H1 (cell line): Measurements from ENCODE around the gene KLHL40. TPM values are rescaled to one million over a fixed set of nuclear protein-coding genes. Genes with fewer than 3 reads are reported as not detected.

Experiments used
- CTCF ChIA-PET: fragments of 300-600 bp; sonication (Branson Sonifier 250); formaldehyde crosslinking; loops from one replicate; lab custom pipeline; 2021; ENCODE audit not compliant: partially characterized antibody; lab: Charles Lee
- POLR2A ChIA-PET: fragments of 300-600 bp; sonication (Branson Sonifier 250); formaldehyde crosslinking; loops from one replicate; lab custom pipeline; 2021; ENCODE audit warnings: inconsistent platforms; ENCODE audit not compliant: partially characterized antibody; lab: Charles Lee
- DNase-seq, 2 experiments: peaks; one replicate each; pipeline versions ENCODE4 v3.0.0 to v3.0.0-alpha.2; 2010 to 2022; ENCODE audit warnings: low spot score in 2 of 2, low read depth in 1 of 2, mixed read lengths in 1 of 2
- FAIRE-seq: peaks from 2 replicates; lab custom pipeline; 2011; peaks lifted over from hg19 to GRCh38; lab: Jason Lieb, UNC
- H2AFZ ChIP-seq: 2 replicates; pipeline ENCODE4 v1.8.1; 2012; ENCODE audit warnings: low read length, inconsistent platforms
- H2AK5ac ChIP-seq: 2 replicates; pipeline ENCODE4 v1.6.1; 2013; ENCODE audit warnings: low read depth, low read length
- H2BK120ac ChIP-seq: replicated peaks from 2 replicates; pipeline ENCODE3; 2013; ENCODE audit warnings: low read depth, low read length, inconsistent platforms
- H2BK12ac ChIP-seq: 2 replicates; pipeline ENCODE4 v1.6.1; 2013; ENCODE audit warnings: low read depth, low read length
- H2BK15ac ChIP-seq: 2 replicates; pipeline ENCODE4 v1.6.1; 2013; ENCODE audit warnings: low read length
- H2BK20ac ChIP-seq: 2 replicates; pipeline ENCODE4 v1.6.1; 2013; ENCODE audit warnings: low read length
- H2BK5ac ChIP-seq: 2 replicates; pipeline ENCODE4 v1.6.1; 2013; ENCODE audit warnings: low read depth, low read length
- H3K14ac ChIP-seq: 2 replicates; pipeline ENCODE4 v1.6.1; 2013; ENCODE audit warnings: inconsistent platforms; ENCODE audit not compliant: insufficient read length
- H3K18ac ChIP-seq: 2 replicates; pipeline ENCODE4 v1.6.1; 2013; ENCODE audit warnings: low read length; ENCODE audit errors: extremely low read depth
- H3K23ac ChIP-seq: 2 replicates; pipeline ENCODE4 v1.6.1; 2013; ENCODE audit warnings: inconsistent platforms; ENCODE audit not compliant: insufficient read length
- H3K23me2 ChIP-seq: 2 replicates; pipeline ENCODE4 v1.6.1; 2013; ENCODE audit warnings: low read depth, low read length
- H3K27ac ChIP-seq: 2 replicates; pipeline ENCODE4 v1.6.1; 2011; ENCODE audit warnings: low read depth, low read length, inconsistent platforms
- H3K27me3 ChIP-seq, 4 experiments: replicated peaks in 1 of 4; 1 replicate in 1 of 4; 2 replicates in 3 of 4; pipeline versions ENCODE4 v1.6.1 to v1.8.1; 2011 to 2013; ENCODE audit warnings: low read length in 3 of 4, mild to moderate bottlenecking in 3 of 4, inconsistent platforms in 2 of 4, mixed read lengths in 2 of 4, moderate library complexity in 1 of 4; ENCODE audit not compliant: control insufficient read depth in 3 of 4, insufficient read depth in 3 of 4; ENCODE audit errors: extremely low read depth in 1 of 4
- H3K36me3 ChIP-seq, 4 experiments: 2 replicates each; pipeline versions ENCODE4 v1.6.1 to v1.8.1; 2011 to 2013; ENCODE audit warnings: mild to moderate bottlenecking in 4 of 4, low read length in 3 of 4, moderate library complexity in 2 of 4, control low read depth in 1 of 4, inconsistent platforms in 1 of 4; ENCODE audit not compliant: insufficient read depth in 4 of 4, control insufficient read depth in 2 of 4
- H3K4ac ChIP-seq: replicated peaks from 2 replicates; pipeline ENCODE3; 2013; ENCODE audit warnings: low read length, low read depth, mixed read lengths, inconsistent platforms; ENCODE audit not compliant: insufficient read length
- H3K4me1 ChIP-seq, 4 experiments: replicated peaks in 1 of 4; 1 replicate in 1 of 4; 2 replicates in 3 of 4; pipeline versions ENCODE4 v1.6.1 to v1.8.1; 2011 to 2013; ENCODE audit warnings: low read length in 3 of 4, inconsistent platforms in 2 of 4, mixed read lengths in 1 of 4; ENCODE audit not compliant: insufficient read depth in 4 of 4, control insufficient read depth in 3 of 4
- H3K4me2 ChIP-seq, 2 experiments: 2 replicates each; pipeline versions ENCODE4 v1.6.1 to v1.8.1; 2011 to 2013; ENCODE audit warnings: low read depth in 2 of 2, low read length in 2 of 2, control low read depth in 1 of 2, inconsistent platforms in 1 of 2, mild to moderate bottlenecking in 1 of 2; ENCODE audit not compliant: insufficient read depth in 1 of 2
- H3K4me3 ChIP-seq, 4 experiments: fragments of 200-600, 300-600 bp in 1 of 4; sonication (generic), shearing (Covaris generic), sonication (Bioruptor Twin) in 1 of 4; 2 replicates each; pipeline versions ENCODE4 v1.5.1 to v1.8.1; 2011 to 2016; ENCODE audit warnings: low read length in 4 of 4, low read depth in 3 of 4, control low read depth in 2 of 4, inconsistent platforms in 2 of 4, mild to moderate bottlenecking in 2 of 4, mixed read lengths in 1 of 4, moderate library complexity in 1 of 4; ENCODE audit not compliant: insufficient read depth in 2 of 4; ENCODE audit errors: extremely low read depth in 1 of 4
- H3K56ac ChIP-seq: replicated peaks from 2 replicates; pipeline ENCODE3; 2013; ENCODE audit warnings: low read depth, mild to moderate bottlenecking, mixed read lengths, low read length, inconsistent platforms; ENCODE audit not compliant: insufficient read length
- H3K79me1 ChIP-seq: 2 replicates; pipeline ENCODE4 v1.6.1; 2013; ENCODE audit warnings: low read depth, low read length, control low read depth
- H3K79me2 ChIP-seq, 2 experiments: 2 replicates each; pipeline versions ENCODE4 v1.6.1 to v1.8.1; 2012 to 2013; ENCODE audit warnings: low read length in 2 of 2, mild to moderate bottlenecking in 2 of 2, inconsistent platforms in 1 of 2; ENCODE audit not compliant: insufficient read depth in 2 of 2, control insufficient read depth in 1 of 2
- H3K9ac ChIP-seq, 4 experiments: replicated peaks in 1 of 4; 1 replicate in 1 of 4; 2 replicates in 3 of 4; pipeline versions ENCODE4 v1.6.1 to v1.8.1; 2011 to 2013; ENCODE audit warnings: low read depth in 3 of 4, low read length in 3 of 4, control low read depth in 2 of 4, mild to moderate bottlenecking in 2 of 4, moderate library complexity in 2 of 4, inconsistent platforms in 1 of 4; ENCODE audit errors: extremely low read depth in 1 of 4
- H3K9me3 ChIP-seq, 2 experiments: 2 replicates each; pipeline versions ENCODE4 v1.6.1 to v1.8.1; 2012 to 2013; ENCODE audit warnings: mild to moderate bottlenecking in 2 of 2, moderate library complexity in 2 of 2, control low read depth in 1 of 2, inconsistent platforms in 1 of 2, low read depth in 1 of 2, low read length in 1 of 2, mixed read lengths in 1 of 2; ENCODE audit not compliant: insufficient read depth in 2 of 2
- H4K20me1 ChIP-seq, 2 experiments: replicated peaks in 1 of 2; 2 replicates each; pipeline versions ENCODE3 to v1.8.1; 2011 to 2013; ENCODE audit warnings: inconsistent platforms in 2 of 2, low read length in 2 of 2, mild to moderate bottlenecking in 1 of 2; ENCODE audit not compliant: insufficient read depth in 2 of 2, control insufficient read depth in 1 of 2
- H4K5ac ChIP-seq: 2 replicates; pipeline ENCODE4 v1.6.1; 2013; ENCODE audit warnings: low read length, low read depth, mixed read lengths, inconsistent platforms; ENCODE audit not compliant: insufficient read length
- H4K8ac ChIP-seq: 2 replicates; pipeline ENCODE4 v1.8.0; 2013; ENCODE audit warnings: mild to moderate bottlenecking, moderate library complexity, low read length, inconsistent platforms; ENCODE audit not compliant: insufficient read depth; ENCODE audit errors: extremely low read depth
- H4K91ac ChIP-seq: replicated peaks from 2 replicates; pipeline ENCODE3; 2013; ENCODE audit warnings: low read length, mixed read lengths, inconsistent platforms; ENCODE audit not compliant: insufficient read length
- CHD2 ChIP-seq: IDR thresholded peaks from 2 replicates; pipeline ENCODE4 v1.6.1; 2012; ENCODE audit warnings: low read length, improper control_type of control experiment
- CREB1 ChIP-seq: IDR thresholded peaks from 2 replicates; pipeline ENCODE4 v1.6.1; 2012; ENCODE audit warnings: inconsistent platforms
- FOSL1 ChIP-seq: IDR thresholded peaks from 2 replicates; pipeline ENCODE4 v1.6.1; 2011; ENCODE audit warnings: mild to moderate bottlenecking, low read depth, low read length, moderate library complexity; ENCODE audit not compliant: insufficient read depth
- MAFK ChIP-seq: IDR thresholded peaks from 2 replicates; pipeline ENCODE4 v1.6.1; 2012; ENCODE audit warnings: low read depth, mild to moderate bottlenecking, improper control_type of control experiment, low read length
- NANOG ChIP-seq: IDR thresholded peaks from 2 replicates; pipeline ENCODE4 v1.6.1; 2011; ENCODE audit warnings: low read length, low read depth, mild to moderate bottlenecking, inconsistent platforms; ENCODE audit not compliant: insufficient read depth, poor library complexity, severe bottlenecking
- PHF8 ChIP-seq: fragments of 200-600 bp; sonication (generic); conservative IDR thresholded peaks from 2 replicates; pipeline ENCODE4 v1.7.1; 2012; ENCODE audit warnings: low read depth, mild to moderate bottlenecking, inconsistent platforms, low read length, moderate library complexity
- SRF ChIP-seq: IDR thresholded peaks from 2 replicates; pipeline ENCODE4 v1.6.1; 2011; ENCODE audit warnings: mild to moderate bottlenecking, low read depth, low read length, moderate library complexity
- WGBS, 2 experiments: shearing (Covaris generic) in 1 of 2; methylation state at CpG; one replicate each; pipeline versions ENCODE4 v1.1.6 to v1.1.7; 2013 to 2015; ENCODE audit warnings: low lambda C conversion rate in 2 of 2, mixed read lengths in 2 of 2, inconsistent platforms in 1 of 2, low coverage in 1 of 2, missing lambda C conversion rate in 1 of 2; ENCODE audit not compliant: insufficient replicate concordance in 2 of 2, insufficient coverage in 1 of 2, insufficient read length in 1 of 2; ENCODE audit errors: extremely low coverage in 1 of 2, missing lambda C conversion rate in 1 of 2; 5-methylcytosine and 5-hydroxymethylcytosine counted together
- polyA plus RNA-seq, 7 experiments: library from polyadenylated mRNA; depleted of rRNA in 3 of 7; stranded (reverse) in 5 of 7; unstranded in 2 of 7; fragments of >200 nt in 5 of 7; fragments of 200-250 nt in 2 of 7; gene quantifications; 1 replicate in 5 of 7; 2 replicates in 1 of 7; 4 replicates in 1 of 7; pipeline versions ENCODE4 v1.2.1 to v1.2.3, GENCODE V29; 2011 to 2013; ENCODE audit warnings: missing spikeins in 2 of 7, mixed read lengths in 2 of 7
- total RNA-seq: library from RNA; stranded (reverse); fragmentation: NEBNext Ultra II Directional; extraction: Animal tissue kit (Norgen Biotek cat#: 25700); gene quantifications from 2 replicates; pipeline ENCODE4 v1.2.1, GENCODE V29; 2021
- TF ChIP-seq, protein P1 (sequence below): IDR thresholded peaks from 2 replicates; pipeline ENCODE4 v1.6.1; 2012; ENCODE audit warnings: inconsistent platforms

Gene KLHL40
- total and polyA plus RNA-seq, 2 of the 8 experiments (the other 6 are each of a cell fraction or from before 2014, with no cell fraction given), result 0.02 TPM; not detected in 1

- H2BK120ac ChIP-seq, result no peak overlapping the region
- H2AK5ac ChIP-seq, result peak overlapping the region; percentile 65; the same call in 1 of the 2 replicates
- H2BK5ac ChIP-seq, result peak overlapping the region; percentile 66; the same call in 1 of the 2 replicates
- no peak overlapping the region; the same call in 1 of the 2 replicates for H3K18ac ChIP-seq
- no peak overlapping the region for H3K27ac ChIP-seq
- FAIRE-seq (no peak), DNase-seq (peak in 1 of 2 experiments; percentile 51)
- CTCF ChIA-PET, result interaction anchor here (1.0 to 4.3 kb wide), 15 partner anchors 10 to 402 kb away, joined by 3 to 31 read pairs (median 4); no protein-coding TSS in a partner anchor
- H4K20me1 ChIP-seq, result peaks cover 1 to 2% of the 10 kb centered on the region in 2 experiments
- H2BK20ac ChIP-seq, result 0 out of 2 replicates have a peak overlapping the region, but pooled peaks have one; percentile 72
- 0 out of 2 replicates have a peak overlapping the region, but pooled peaks have one; percentile 56 for H2BK12ac ChIP-seq
- H3K14ac ChIP-seq, result no peak overlapping the region
- 0 out of 2 replicates have a peak, but pooled peaks cover 2% of the 10 kb centered on the region for H3K79me1 ChIP-seq
- H3K4me2 ChIP-seq, result no peak overlapping the region; a peak in 1 of 4 replicates
- no peak overlapping the region for H4K5ac ChIP-seq
- H2AFZ ChIP-seq, result no peak overlapping the region
- no peak for TF ChIP-seq PHF8
- no peak for TF ChIP-seq FOSL1
- no peak for TF ChIP-seq MAFK
- TF ChIP-seq SRF, result no peak
- no peak for TF ChIP-seq NANOG
- no peak for TF ChIP-seq CHD2
- TF ChIP-seq, protein P1, sequence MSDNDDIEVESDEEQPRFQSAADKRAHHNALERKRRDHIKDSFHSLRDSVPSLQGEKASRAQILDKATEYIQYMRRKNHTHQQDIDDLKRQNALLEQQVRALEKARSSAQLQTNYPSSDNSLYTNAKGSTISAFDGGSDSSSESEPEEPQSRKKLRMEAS, result no peak
- TF ChIP-seq CREB1, result no peak
- H4K8ac ChIP-seq, result no peak overlapping the region
- H3K79me2 ChIP-seq, result no peaks in the 10 kb centered on the region
- H3K27me3 ChIP-seq, result no peaks in the 10 kb centered on the region
- no peak overlapping the region for H3K23ac ChIP-seq
- no peak overlapping the region for H4K91ac ChIP-seq
- no peak overlapping the region for H3K56ac ChIP-seq
- POLR2A ChIA-PET, result interaction anchor here (0.7 to 3.6 kb wide), 12 partner anchors 13 to 382 kb away, joined by 3 to 14 read pairs (median 4); partner anchors contain the start of genes NKTR and SEC22C
- H3K4me1 ChIP-seq, result peaks cover 6 to 41% (median 31%) of the 10 kb centered on the region in 4 experiments
- H3K9me3 ChIP-seq, result no peaks in the 10 kb centered on the region
- peaks cover 0 to 4% (median 3%) of the 10 kb centered on the region in 4 experiments; a peak in 3 of 8 replicates for H3K36me3 ChIP-seq
- H3K4ac ChIP-seq, result no peak overlapping the region
- H2BK15ac ChIP-seq, result 0 out of 2 replicates have a peak overlapping the region, but pooled peaks have one; percentile 61
- H3K4me3 ChIP-seq, result no peak overlapping the region
- H3K23me2 ChIP-seq, result peaks cover 3% of the 10 kb centered on the region; the same call in 1 of the 2 replicates
- no peak overlapping the region for H3K9ac ChIP-seq
- WGBS, 2 experiments, result 77% methylated on average over 1 of the region's 1 CpG; no CpG with 5 or more reads in 1 of the 2 experiments
Measured at GRCh38 chr3:42652251-42652610, 33.1 kb upstream of the KLHL40 start.
